Measurements from ENCODE around the gene CTSF.
"Not testable (repeated sequence)": the region's sequence is repeated elsewhere in the genome, so short reads cannot be mapped to it uniquely, and the experiment has no call there.

The CTSF gene

GRCh38 chr11:66559142-66559865 lies 9.1 kb downstream of the CTSF start:
- DNase-seq (ENCODE audit: low read depth in 3 of 3), result peak in 2 of 3 experiments; percentile 18 to 22

GRCh38 chr11:66557733-66558326 lies 10.6 kb downstream of the CTSF start:
- DNase-seq (ENCODE audit: low read depth in 3 of 3), result no peak

- DNase-seq (ENCODE audit: low read depth in 3 of 3), result no peak
Observed at GRCh38 chr11:66556086-66556485, 12.3 kb downstream of the CTSF start.

GRCh38 chr11:66555416-66555815 lies 13.0 kb downstream of the CTSF start:
- no peak for DNase-seq (ENCODE audit: low read depth in 3 of 3)

- DNase-seq (ENCODE audit: low read depth in 3 of 3), result no peak
Observed at GRCh38 chr11:66554602-66555001, 13.8 kb downstream of the CTSF start.

GRCh38 chr11:66550887-66551286 lies 17.5 kb downstream of the CTSF start:
- no peak for DNase-seq (ENCODE audit: low read depth in 3 of 3)

GRCh38 chr11:66549696-66550095 lies 18.7 kb downstream of the CTSF start:
- no peak for DNase-seq (ENCODE audit: low read depth in 3 of 3)

- DNase-seq (ENCODE audit: low read depth in 3 of 3), result no peak
Observed at GRCh38 chr11:66548774-66549630, 19.4 kb downstream of the CTSF start.

- DNase-seq (ENCODE audit: low read depth in 3 of 3), result no peak
Observed at GRCh38 chr11:66548041-66548440, 20.4 kb downstream of the CTSF start.

GRCh38 chr11:66547662-66548009 lies 20.8 kb downstream of the CTSF start:
- no peak for DNase-seq (ENCODE audit: low read depth in 3 of 3)

GRCh38 chr11:66546966-66547661 lies 21.3 kb downstream of the CTSF start:
- no peak for DNase-seq (ENCODE audit: low read depth in 3 of 3)

- no peak for DNase-seq (ENCODE audit: low read depth in 3 of 3)
Observed at GRCh38 chr11:66546368-66546965, 21.9 kb downstream of the CTSF start, which contains the start of gene ACTN3. ACTN3 (plus strand) TSS chr11:66546903; CDS start chr11:66546938, 35 bp downstream.

- DNase-seq (ENCODE audit: low read depth in 3 of 3), result peak; percentile 62 to 75 (median 71)
Observed at GRCh38 chr11:66545701-66546367, 22.6 kb downstream of the CTSF start, which contains the start of gene ZDHHC24. ZDHHC24 (minus strand) TSS chr11:66546048; CDS start chr11:66546003, 45 bp downstream.

GRCh38 chr11:66544952-66545351 lies 23.5 kb downstream of the CTSF start:
- DNase-seq (ENCODE audit: low read depth in 3 of 3), result not testable (repeated sequence)

- DNase-seq (ENCODE audit: low read depth in 3 of 3), result peak in 1 of 3 experiments; percentile 22
Observed at GRCh38 chr11:66543263-66544107, 24.9 kb downstream of the CTSF start.

GRCh38 chr11:66542362-66542761 lies 26.0 kb downstream of the CTSF start:
- DNase-seq (ENCODE audit: low read depth in 3 of 3), result no peak

GRCh38 chr11:66541892-66542291 lies 26.5 kb downstream of the CTSF start:
- no peak for DNase-seq (ENCODE audit: low read depth in 3 of 3)

GRCh38 chr11:66540598-66540997 lies 27.8 kb downstream of the CTSF start:
- DNase-seq (ENCODE audit: low read depth in 3 of 3), result not testable (repeated sequence)

GRCh38 chr11:66539870-66540213 lies 28.6 kb downstream of the CTSF start:
- DNase-seq (ENCODE audit: low read depth in 3 of 3), result no peak

Data from stimulated activated CD4-positive, alpha-beta T cell treated with anti-CD3 and anti-CD28 coated beads, TNF-alpha, amount 100 ng/mL, for 4 hours (primary cell).